ENCODE measurements around the gene NUB1.

Gene NUB1

DNA sequence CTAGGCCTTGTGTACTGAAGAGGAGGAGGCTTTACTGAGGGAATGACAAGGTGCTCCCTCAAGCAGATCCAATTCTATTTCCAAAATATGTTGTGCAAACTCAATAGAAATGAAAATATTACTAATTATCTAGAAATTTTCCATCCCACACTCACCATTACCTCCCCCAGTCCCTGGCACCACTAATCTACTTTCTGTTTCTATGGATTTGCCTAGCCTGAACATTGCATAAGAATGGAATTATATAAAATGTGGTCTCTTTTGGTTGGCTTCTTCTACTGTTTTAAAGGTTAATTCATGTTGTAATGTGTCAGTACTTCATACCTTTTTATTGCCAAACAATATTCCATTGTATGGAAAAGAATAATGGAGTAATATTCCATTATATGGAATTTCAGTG, 18.7 kb upstream of the NUB1 start:
- no peak overlapping the region for H3K4me3 ChIP-seq (ENCODE audit: low read depth, low read length, poor library complexity, severe bottlenecking)
- peaks cover 40% of the 10 kb centered on the region for H3K9me3 ChIP-seq (ENCODE audit: low read length)

DNA sequence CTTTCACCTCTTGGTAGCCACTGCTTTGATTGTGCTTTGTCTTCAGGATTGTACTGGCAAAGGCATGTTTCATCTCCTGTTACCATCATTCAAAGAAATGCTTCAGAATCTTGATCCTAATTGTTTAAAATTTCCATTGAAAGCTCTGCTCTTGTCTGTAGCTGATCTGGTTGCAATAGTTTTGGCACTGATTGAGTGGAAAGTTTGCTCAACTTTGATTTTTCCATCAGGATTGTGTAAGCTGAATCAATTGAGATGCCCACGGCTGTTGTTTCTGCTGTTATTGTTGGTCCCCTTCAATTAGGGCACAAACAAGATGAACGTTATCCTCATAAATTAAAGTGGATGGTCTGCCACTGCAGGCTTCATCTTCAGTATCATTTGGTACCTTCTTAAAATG, 14.6 kb upstream of the NUB1 start:
- Histone ChIP-seq H3K79me2 (ENCODE audit: insufficient read depth, low read length) (no peaks in the 10 kb centered on the region), H3K4me1 (ENCODE audit: insufficient read depth, low read length, severe bottlenecking) (no peaks in the 10 kb centered on the region), H3K4me2 (ENCODE audit: low read length) (no peak overlapping the region), H3K27ac (ENCODE audit: low read depth, low read length, poor library complexity, severe bottlenecking) (no peak overlapping the region), H2AFZ (ENCODE audit: low read length) (no peak overlapping the region), H3K9me3 (ENCODE audit: low read length) (peaks cover 8% of the 10 kb centered on the region; the same call in 1 of the 2 replicates), H3F3A (ENCODE audit: insufficient read depth, low read length) (no peaks in the 10 kb centered on the region), H3K9ac (ENCODE audit: low read length) (no peak overlapping the region), H3K27me3 (ENCODE audit: insufficient read depth, low read length) (peaks cover 3% of the 10 kb centered on the region; the same call in 1 of the 2 replicates), H3K4me3 (ENCODE audit: low read depth, low read length, poor library complexity, severe bottlenecking) (no peak overlapping the region), H3K36me3 (ENCODE audit: insufficient read depth, low read length) (no peaks in the 10 kb centered on the region), H3K9me2 (ENCODE audit: low read depth, low read length) (0 out of 2 replicates have a peak, but pooled peaks cover 3% of the 10 kb centered on the region), H4K20me1 (ENCODE audit: insufficient read depth, low read length) (no peaks in the 10 kb centered on the region)
- no peak for TF ChIP-seq EZH2 (IDR thresholded peaks at IDR 0.05; ENCODE audit: borderline replicate concordance, low read length)
- TF ChIP-seq, protein P1, sequence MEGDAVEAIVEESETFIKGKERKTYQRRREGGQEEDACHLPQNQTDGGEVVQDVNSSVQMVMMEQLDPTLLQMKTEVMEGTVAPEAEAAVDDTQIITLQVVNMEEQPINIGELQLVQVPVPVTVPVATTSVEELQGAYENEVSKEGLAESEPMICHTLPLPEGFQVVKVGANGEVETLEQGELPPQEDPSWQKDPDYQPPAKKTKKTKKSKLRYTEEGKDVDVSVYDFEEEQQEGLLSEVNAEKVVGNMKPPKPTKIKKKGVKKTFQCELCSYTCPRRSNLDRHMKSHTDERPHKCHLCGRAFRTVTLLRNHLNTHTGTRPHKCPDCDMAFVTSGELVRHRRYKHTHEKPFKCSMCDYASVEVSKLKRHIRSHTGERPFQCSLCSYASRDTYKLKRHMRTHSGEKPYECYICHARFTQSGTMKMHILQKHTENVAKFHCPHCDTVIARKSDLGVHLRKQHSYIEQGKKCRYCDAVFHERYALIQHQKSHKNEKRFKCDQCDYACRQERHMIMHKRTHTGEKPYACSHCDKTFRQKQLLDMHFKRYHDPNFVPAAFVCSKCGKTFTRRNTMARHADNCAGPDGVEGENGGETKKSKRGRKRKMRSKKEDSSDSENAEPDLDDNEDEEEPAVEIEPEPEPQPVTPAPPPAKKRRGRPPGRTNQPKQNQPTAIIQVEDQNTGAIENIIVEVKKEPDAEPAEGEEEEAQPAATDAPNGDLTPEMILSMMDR (IDR thresholded peaks at IDR 0.05; ENCODE audit: low read length) = no peak

More for the DNA sequence above, 18.7 kb upstream of the NUB1 start:
- no peaks in the 10 kb centered on the region for H3K4me1 ChIP-seq (ENCODE audit: insufficient read depth, low read length, severe bottlenecking)
- no peaks in the 10 kb centered on the region; the same call in 1 of the 2 replicates for H3K36me3 ChIP-seq (ENCODE audit: insufficient read depth, low read length)
- no peak for TF ChIP-seq EZH2 (IDR thresholded peaks at IDR 0.05; ENCODE audit: borderline replicate concordance, low read length)
- TF ChIP-seq, protein P1 (IDR thresholded peaks at IDR 0.05; ENCODE audit: low read length) = no peak
- no peak overlapping the region for H3K27ac ChIP-seq (ENCODE audit: low read depth, low read length, poor library complexity, severe bottlenecking)
- H3K9me2 ChIP-seq (ENCODE audit: low read depth, low read length) = 0 out of 2 replicates have a peak, but pooled peaks cover 3% of the 10 kb centered on the region
- no peak overlapping the region for H3K4me2 ChIP-seq (ENCODE audit: low read length)
- no peak overlapping the region for H2AFZ ChIP-seq (ENCODE audit: low read length)
- H3K9ac ChIP-seq (ENCODE audit: low read length) = no peak overlapping the region
- no peaks in the 10 kb centered on the region for H4K20me1 ChIP-seq (ENCODE audit: insufficient read depth, low read length)
- H3K27me3 ChIP-seq (ENCODE audit: insufficient read depth, low read length) = peaks cover 3% of the 10 kb centered on the region; the same call in 1 of the 2 replicates
- H3F3A ChIP-seq (ENCODE audit: insufficient read depth, low read length) = no peaks in the 10 kb centered on the region
- H3K79me2 ChIP-seq (ENCODE audit: insufficient read depth, low read length) = no peaks in the 10 kb centered on the region

DNA sequence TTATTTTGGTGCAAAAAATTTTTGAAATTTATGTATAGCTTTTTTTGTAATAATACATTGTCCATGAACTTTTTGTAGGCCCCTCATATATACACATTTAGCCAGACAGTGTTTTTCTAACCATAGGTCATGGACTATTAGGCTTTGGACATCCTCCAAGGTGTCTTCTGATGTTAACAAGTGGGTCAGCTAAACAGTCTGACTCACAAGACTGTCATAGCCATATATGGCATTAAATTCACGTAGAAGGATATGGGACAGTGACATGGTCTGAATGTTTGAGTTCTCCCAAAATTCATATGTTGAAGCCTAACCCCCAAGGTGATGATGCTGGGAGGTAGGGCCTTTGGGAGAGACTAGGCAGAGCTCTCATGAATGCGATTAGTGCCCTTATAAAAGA, 14.0 kb upstream of the NUB1 start:
- peaks cover 6% of the 10 kb centered on the region; the same call in 1 of the 2 replicates for H3K9me3 ChIP-seq (ENCODE audit: low read length)
- H3K4me2 ChIP-seq (ENCODE audit: low read length) = no peak overlapping the region
- 0 out of 2 replicates have a peak, but pooled peaks cover 3% of the 10 kb centered on the region for H3K9me2 ChIP-seq (ENCODE audit: low read depth, low read length)
- H3K79me2 ChIP-seq (ENCODE audit: insufficient read depth, low read length) = no peaks in the 10 kb centered on the region
- H3F3A ChIP-seq (ENCODE audit: insufficient read depth, low read length) = no peaks in the 10 kb centered on the region
- H2AFZ ChIP-seq (ENCODE audit: low read length) = no peak overlapping the region
- TF ChIP-seq, protein P1 (IDR thresholded peaks at IDR 0.05; ENCODE audit: low read length) = no peak
- no peak for TF ChIP-seq EZH2 (IDR thresholded peaks at IDR 0.05; ENCODE audit: borderline replicate concordance, low read length)
- no peaks in the 10 kb centered on the region for H3K4me1 ChIP-seq (ENCODE audit: insufficient read depth, low read length, severe bottlenecking)
- no peak overlapping the region for H3K9ac ChIP-seq (ENCODE audit: low read length)
- no peak overlapping the region for H3K27ac ChIP-seq (ENCODE audit: low read depth, low read length, poor library complexity, severe bottlenecking)
- no peaks in the 10 kb centered on the region for H4K20me1 ChIP-seq (ENCODE audit: insufficient read depth, low read length)
- peaks cover 8% of the 10 kb centered on the region; the same call in 1 of the 2 replicates for H3K27me3 ChIP-seq (ENCODE audit: insufficient read depth, low read length)
- no peaks in the 10 kb centered on the region for H3K36me3 ChIP-seq (ENCODE audit: insufficient read depth, low read length)
- H3K4me3 ChIP-seq (ENCODE audit: low read depth, low read length, poor library complexity, severe bottlenecking) = no peak overlapping the region
